Left renal pelvis (tissue), 4 donors: ENCODE results near the gene SNAP25. TPM values are rescaled to one million over a fixed set of nuclear protein-coding genes. Genes with fewer than 3 reads are reported as not detected.

Experiments used
- polyA plus RNA-seq, 4 donors: library from polyadenylated mRNA; unstranded; fragments of 120-200 nt; gene quantifications; one replicate each; pipeline ENCODE4 v1.2.1, GENCODE V29; 2013; ENCODE audit not compliant: insufficient read length in 4 of 4

SNAP25 gene
- polyA plus RNA-seq, 4 donors = 5.9 to 15.1 (median 8.2) TPM

Other genes with a start within 250 kb of the SNAP25 start
- 1 to 10 TPM; 1.9 to 9.9 (median 8.9) TPM for gene ANKEF1, start 183.8 kb upstream of the SNAP25 start, polyA plus RNA-seq
- 10 to 100 TPM; 21.9 to 38.9 (median 34.0) TPM for gene MKKS, start 215.4 kb downstream of the SNAP25 start, polyA plus RNA-seq
- gene SLX4IP, start 216.5 kb downstream of the SNAP25 start, polyA plus RNA-seq = 10 to 100 TPM in 1 of 4 donors, 1 to 10 TPM in 3; 3.8 to 11.1 (median 8.6) TPM